Fibroblast of villous mesenchyme (primary cell): ENCODE measurements around the gene LRRC14B. TPM values are rescaled to one million over a fixed set of nuclear protein-coding genes. Genes with fewer than 3 reads are reported as not detected.

Experiments
- DNase-seq: peaks from one replicate; pipeline ENCODE4 v3.0.0-alpha.2; 2010; ENCODE audit warnings: low read depth
- H3K4me3 ChIP-seq: 2 replicates; pipeline ENCODE4 v1.5.1; 2011; ENCODE audit warnings: low read depth, mild to moderate bottlenecking, low read length
- total RNA-seq: library from RNA; depleted of rRNA; stranded (reverse); fragments of >200 nt; gene quantifications from 2 replicates; pipeline ENCODE4 v1.2.3, GENCODE V29; 2012
- TF ChIP-seq, protein P1 (sequence below): IDR thresholded peaks from 2 replicates; pipeline ENCODE4 v1.5.1; 2012; ENCODE audit warnings: low read depth, mild to moderate bottlenecking, low read length; ENCODE audit not compliant: insufficient read depth

The LRRC14B gene
- total RNA-seq, 1 donor: not detected

DNA sequence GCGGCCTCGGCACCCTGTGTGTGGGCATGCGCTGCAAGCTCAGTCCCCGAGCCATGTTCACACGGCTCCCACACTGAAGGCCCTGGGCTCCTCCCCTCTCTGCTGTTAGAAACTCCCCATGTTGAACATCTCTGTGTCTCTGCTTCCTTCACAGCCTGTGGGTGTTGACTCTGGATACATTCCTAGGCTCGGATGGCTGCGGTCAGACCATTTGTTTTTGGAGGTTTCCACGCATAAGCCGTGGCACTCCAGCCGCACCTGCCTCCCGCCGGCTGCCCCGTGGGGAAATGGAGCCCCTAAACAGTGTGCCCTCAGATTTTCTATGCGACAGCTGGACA, 31.2 kb upstream of the LRRC14B start:
- TF ChIP-seq, protein P1, sequence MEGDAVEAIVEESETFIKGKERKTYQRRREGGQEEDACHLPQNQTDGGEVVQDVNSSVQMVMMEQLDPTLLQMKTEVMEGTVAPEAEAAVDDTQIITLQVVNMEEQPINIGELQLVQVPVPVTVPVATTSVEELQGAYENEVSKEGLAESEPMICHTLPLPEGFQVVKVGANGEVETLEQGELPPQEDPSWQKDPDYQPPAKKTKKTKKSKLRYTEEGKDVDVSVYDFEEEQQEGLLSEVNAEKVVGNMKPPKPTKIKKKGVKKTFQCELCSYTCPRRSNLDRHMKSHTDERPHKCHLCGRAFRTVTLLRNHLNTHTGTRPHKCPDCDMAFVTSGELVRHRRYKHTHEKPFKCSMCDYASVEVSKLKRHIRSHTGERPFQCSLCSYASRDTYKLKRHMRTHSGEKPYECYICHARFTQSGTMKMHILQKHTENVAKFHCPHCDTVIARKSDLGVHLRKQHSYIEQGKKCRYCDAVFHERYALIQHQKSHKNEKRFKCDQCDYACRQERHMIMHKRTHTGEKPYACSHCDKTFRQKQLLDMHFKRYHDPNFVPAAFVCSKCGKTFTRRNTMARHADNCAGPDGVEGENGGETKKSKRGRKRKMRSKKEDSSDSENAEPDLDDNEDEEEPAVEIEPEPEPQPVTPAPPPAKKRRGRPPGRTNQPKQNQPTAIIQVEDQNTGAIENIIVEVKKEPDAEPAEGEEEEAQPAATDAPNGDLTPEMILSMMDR: no peak
- DNase-seq: peak; percentile 12
- H3K4me3 ChIP-seq: no peak overlapping the region

DNA sequence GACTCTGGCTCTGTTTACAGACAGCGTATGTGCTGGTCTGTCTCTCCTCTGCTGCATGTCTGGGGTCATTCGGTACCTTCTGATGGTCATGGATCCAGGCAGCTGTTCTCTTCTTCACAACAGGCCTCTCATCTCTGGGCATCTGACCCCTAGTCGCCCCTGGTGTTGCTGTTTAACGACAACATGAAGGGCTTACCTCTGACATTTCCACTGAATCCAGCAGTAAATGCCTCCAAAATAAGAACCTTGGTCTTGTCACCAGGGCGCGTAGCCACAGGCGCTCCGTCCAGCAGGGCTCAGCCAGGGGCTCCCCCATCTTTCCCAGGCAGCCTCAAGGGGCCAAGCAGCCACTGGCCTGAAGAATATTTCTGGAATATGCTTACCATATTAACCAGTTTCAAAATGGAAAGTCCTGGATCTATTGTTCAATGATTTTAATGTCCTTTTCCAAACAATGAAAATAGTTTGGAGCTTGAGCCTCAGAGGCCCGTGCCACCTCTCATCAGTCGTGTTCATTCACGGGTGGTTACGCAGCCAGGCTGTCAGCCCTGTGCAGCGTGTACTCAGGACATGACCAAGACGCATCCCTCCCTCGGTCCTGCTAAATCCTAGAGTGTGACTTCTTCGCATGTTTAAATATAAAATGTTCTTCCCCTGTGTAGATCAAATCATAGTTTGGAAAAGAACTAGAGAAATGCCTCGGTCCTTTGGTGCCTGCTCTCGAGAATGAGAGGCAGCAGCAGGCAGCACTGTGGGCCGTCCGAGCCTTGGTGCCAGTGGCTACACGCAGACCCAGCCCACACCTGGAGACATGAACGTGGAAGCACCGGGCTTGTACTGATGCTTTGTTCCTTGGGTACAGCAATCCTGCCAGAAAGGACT, 30.1 kb upstream of the LRRC14B start:
- TF ChIP-seq, protein P1: no peak
- DNase-seq: no peak

GRCh38 chr5:161803-162110, 29.5 kb upstream of the LRRC14B start:
- DNase-seq: no peak
- H3K4me3 ChIP-seq: no peak overlapping the region
- TF ChIP-seq, protein P1: no peak

More for the DNA sequence above, 30.1 kb upstream of the LRRC14B start:
- H3K4me3 ChIP-seq: no peak overlapping the region

DNA sequence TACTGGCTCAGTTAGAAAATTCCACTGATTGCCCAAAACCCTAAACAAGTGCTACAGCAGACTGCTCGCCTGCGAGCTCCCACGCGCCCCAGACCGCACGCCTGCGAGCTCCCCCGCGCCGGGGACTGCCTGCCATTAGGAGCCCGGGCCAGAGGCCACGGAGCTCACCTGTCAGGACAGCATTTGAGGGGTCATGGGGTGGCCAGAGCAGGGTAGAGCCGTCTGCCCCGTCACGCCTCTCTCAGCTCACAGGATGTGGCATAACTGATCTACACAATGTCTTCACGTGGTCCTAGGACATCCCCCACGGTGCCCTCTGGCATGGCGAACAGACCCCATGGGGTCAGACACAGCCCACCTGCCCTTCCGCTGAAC, 29.1 kb upstream of the LRRC14B start:
- H3K4me3 ChIP-seq: no peak overlapping the region
- TF ChIP-seq, protein P1: no peak
- no peak for DNase-seq

DNA sequence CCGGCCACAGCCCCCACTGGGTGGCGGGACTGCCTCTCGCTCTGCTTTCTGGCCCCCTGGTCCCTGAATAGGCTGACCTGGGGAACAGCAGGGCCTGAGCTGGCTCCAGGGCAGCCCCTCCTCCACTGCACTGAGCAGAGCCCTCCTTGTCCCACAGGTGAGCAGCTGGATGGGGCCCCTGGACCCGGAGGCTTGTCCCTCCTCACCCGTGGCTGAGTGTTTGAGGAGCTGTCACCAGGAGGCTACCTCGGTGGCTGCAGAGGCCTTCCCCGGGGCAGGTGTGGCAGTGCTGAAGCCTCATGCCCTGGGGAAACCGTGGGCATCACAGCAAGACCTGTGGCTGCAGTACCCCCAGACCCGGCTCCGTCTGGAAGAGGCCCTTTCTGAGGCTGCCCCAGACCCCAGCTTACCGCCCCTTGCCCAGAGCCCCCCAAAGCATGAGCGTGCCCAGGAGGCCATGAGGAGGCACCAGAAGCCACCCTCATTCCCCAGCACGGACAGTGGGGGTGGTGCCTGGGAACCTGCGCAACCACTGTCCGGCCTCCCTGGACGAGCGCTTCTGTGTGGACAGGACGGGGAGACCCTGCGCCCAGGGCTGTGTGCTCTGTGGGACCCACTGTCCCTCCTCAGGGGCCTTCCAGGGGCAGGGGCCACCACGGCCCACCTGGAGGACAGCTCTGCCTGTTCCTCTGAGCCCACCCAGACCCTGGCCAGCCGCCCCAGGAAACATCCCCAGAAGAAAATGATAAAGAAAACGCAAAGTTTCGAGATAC, 28.5 kb upstream of the LRRC14B start:
- no peak for DNase-seq
- TF ChIP-seq, protein P1: no peak
- H3K4me3 ChIP-seq: no peak overlapping the region

GRCh38 chr5:163338-163620, 28.0 kb upstream of the LRRC14B start:
- TF ChIP-seq, protein P1: no peak
- DNase-seq: no peak
- no peak overlapping the region for H3K4me3 ChIP-seq

- no peak for DNase-seq
- no peak overlapping the region for H3K4me3 ChIP-seq
- TF ChIP-seq, protein P1: no peak
Measured at GRCh38 chr5:163841-164240, 27.5 kb upstream of the LRRC14B start.
